COR-L47 (cell line): ENCODE results near the gene HS3ST2.
"Not testable (repeated sequence)": the region's sequence is repeated elsewhere in the genome, so short reads cannot be mapped to it uniquely, and the experiment has no call there.

Source experiments
- DNase-seq: peaks from one replicate; lab custom pipeline; 2025; lab: John Stamatoyannopoulos, UW

HS3ST2 gene

GRCh38 chr16:22813223-22813947 lies 577 bp upstream of the HS3ST2 start:
- DNase-seq: no peak

GRCh38 chr16:22814711-22815105 lies 746 bp downstream of the HS3ST2 start:
- no peak for DNase-seq

GRCh38 chr16:22815863-22816262 lies 1.9 kb downstream of the HS3ST2 start:
- DNase-seq: no peak

DNA sequence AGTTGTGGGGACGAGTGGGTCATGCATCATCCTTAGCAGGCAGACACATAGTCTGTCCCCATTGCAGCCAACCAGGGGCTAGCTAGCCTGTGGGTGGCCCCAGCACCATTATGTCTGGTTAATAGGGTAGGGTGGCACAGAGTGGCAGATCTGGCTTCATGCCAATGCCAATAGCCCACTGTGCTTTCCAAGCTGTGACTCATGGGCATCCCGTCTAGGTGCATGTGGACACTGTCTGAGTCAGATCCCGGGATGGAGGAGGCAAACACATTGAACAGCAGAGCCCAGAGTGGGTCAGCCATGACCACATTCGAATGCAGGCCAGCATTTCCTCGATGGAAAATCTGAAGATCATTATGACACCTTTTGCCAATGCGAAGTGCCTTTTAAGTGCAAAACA lies 2.5 kb downstream of the HS3ST2 start:
- no peak for DNase-seq

DNA sequence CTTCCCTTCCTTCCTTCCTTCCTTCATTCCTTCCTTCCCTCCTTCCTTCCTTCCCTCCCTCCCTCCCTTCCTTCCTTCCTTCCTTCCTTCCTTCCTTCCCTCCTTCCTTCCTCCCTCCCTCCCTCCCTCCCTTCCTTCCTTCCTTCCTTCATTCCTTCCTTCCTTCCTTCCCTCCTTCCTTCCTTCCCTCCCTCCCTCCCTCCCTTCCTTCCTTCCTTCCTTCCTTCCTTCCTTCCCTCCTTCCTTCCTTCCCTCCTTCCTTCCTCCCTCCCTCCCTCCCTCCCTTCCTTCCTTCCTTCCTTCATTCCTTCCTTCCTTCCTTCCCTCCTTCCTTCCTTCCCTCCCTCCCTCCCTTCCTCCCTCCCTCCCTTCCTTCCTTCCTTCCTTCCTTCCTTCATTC lies 4.8 kb downstream of the HS3ST2 start:
- not testable (repeated sequence) for DNase-seq

GRCh38 chr16:22838681-22839080 lies 24.7 kb downstream of the HS3ST2 start:
- no peak for DNase-seq

DNA sequence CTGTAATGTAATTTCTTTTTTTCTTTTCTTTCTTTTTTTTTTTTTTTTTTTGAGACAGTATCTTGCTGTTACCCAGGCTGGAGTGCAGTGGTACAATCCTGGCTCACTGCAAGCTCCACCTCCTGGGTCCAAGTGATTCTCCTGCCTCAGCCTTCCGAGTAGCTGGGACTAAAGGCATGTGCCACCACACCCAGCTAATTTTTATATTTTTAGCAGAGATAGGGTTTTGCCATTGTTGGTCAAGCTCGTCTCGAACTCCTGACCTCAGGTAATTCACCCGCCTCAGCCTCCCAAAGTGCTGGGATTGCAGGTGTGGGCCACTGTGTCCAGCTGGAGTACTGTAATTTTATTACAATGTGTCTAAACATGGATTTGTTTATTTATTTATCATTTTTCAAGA lies 28.1 kb downstream of the HS3ST2 start:
- not testable (repeated sequence) for DNase-seq

DNA sequence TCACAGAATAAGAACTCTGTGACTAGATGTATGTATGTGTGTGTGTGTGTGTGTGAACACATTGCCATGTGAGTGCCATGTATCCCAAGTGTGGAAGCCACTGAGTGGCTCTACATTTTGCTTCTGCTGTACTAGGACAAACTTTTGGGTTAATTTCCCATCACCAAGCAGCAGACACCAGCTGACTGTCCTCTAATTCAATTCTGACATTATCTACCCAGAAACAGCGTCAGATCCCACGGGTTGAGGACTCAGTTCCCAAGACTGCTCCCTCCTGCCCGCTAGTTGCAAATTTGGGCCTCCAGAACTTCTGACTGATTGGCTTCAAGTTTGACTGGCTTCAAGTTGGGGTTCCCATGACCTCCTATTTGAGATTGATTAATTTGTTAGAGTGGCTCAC lies 29.2 kb downstream of the HS3ST2 start:
- no peak for DNase-seq

DNA sequence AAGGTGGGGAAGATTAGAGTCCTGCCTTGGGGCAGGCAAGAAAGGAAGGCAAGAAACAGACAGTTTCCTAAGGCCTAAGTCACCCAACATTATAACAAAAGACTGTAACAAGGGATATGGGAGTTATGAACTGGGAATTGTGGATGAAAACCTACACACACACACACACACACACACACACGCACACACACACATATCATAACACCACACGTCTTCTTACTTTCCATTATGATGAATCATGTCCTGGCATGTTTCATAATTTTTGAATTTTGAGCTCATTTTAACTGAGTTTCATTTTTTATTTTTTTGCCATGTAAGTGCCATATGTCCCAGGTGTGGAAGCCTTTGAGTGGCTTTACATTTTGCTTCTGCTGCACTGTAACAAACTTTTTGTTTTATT lies 29.9 kb downstream of the HS3ST2 start:
- DNase-seq: no peak

DNA sequence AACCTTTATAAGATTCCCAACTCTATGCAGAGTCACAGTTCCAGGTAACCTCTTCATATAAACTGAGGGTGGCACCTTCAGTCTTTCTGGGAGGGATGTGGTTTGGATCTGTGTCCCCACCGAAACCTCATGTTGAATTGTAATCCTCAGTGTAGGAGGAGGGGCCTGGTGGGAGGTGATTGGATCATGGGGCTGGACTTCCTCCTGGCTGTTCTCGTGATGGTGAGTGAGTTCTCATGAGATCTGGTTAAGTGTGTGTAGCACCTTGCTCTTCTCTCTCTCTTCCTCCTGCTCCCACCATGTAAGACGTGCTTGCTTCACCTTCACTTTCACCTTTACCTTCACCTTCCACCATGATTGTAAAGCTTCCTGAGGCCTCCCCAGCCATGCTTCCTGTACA lies 30.5 kb downstream of the HS3ST2 start:
- DNase-seq: no peak

DNA sequence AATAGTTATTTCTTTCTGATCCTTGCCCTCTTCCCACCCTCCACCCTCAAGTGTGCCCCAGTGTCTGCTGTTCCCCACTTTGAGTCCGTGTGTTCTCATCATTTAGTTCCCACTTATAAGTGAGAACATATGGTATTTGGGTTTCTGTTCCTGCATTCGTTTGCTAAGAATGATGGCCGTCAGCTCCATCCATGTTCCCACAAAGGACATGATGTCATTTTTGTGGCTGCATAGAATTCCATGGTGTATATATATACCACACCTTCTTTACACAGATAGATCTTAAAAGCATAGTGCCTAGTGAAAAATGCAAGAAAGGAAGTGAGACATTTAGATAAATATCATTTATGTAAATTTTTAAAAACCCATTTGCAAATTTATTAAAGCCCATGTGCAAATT lies 33.1 kb downstream of the HS3ST2 start:
- DNase-seq: no peak

GRCh38 chr16:22847690-22848089 lies 33.7 kb downstream of the HS3ST2 start:
- DNase-seq: no peak

- DNase-seq: no peak
Measured at GRCh38 chr16:22848451-22848850, 34.5 kb downstream of the HS3ST2 start.

GRCh38 chr16:22849517-22849916 lies 35.6 kb downstream of the HS3ST2 start:
- DNase-seq: no peak

GRCh38 chr16:22855231-22855630 lies 41.3 kb downstream of the HS3ST2 start:
- DNase-seq: no peak

- no peak for DNase-seq
Measured at GRCh38 chr16:22857296-22858025, 43.5 kb downstream of the HS3ST2 start.

DNA sequence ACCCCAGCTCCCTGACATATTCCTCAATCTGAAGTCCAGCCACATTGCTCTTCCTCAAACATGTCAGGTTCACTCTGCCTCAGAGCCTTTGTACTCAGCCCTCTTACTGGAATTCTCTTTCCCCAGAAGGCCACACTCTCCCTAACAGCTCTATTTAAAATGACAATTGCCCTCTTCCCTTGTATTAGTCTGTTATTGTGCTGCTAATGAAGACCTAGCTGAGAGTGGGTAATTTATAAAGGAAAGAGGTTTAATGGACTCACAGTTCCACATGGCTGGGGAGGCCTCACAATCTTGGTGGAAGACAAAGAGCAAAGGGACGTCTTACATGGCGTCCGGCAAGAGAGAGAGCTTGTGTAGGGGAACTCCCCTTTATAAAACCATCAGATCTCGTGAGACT lies 46.0 kb downstream of the HS3ST2 start:
- no peak for DNase-seq

GRCh38 chr16:22861580-22861979 lies 47.6 kb downstream of the HS3ST2 start:
- no peak for DNase-seq

- DNase-seq: no peak
Measured at GRCh38 chr16:22862046-22862445, 48.1 kb downstream of the HS3ST2 start.

GRCh38 chr16:22864375-22864774 lies 50.4 kb downstream of the HS3ST2 start:
- no peak for DNase-seq

- DNase-seq: no peak
Measured at GRCh38 chr16:22868593-22869224, 54.7 kb downstream of the HS3ST2 start.

DNA sequence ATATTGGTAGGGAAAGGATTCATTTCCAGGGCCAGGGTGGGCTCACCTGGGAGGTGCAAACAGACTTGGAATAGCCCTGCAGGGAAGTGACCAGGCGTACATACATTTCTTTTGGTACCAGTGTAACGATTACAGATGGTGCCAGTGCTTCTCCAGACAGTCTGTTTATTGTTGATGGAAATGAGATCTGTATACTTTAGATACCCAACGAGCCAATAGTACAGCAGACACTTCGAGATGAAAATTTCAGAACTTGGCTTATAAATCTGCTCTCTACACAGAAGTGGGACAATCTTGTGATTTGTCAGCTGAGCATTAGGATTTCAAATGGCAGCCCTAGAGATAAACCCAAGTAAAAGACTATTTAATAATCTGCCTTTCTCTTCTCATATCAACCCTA lies 57.9 kb downstream of the HS3ST2 start:
- DNase-seq: no peak

DNA sequence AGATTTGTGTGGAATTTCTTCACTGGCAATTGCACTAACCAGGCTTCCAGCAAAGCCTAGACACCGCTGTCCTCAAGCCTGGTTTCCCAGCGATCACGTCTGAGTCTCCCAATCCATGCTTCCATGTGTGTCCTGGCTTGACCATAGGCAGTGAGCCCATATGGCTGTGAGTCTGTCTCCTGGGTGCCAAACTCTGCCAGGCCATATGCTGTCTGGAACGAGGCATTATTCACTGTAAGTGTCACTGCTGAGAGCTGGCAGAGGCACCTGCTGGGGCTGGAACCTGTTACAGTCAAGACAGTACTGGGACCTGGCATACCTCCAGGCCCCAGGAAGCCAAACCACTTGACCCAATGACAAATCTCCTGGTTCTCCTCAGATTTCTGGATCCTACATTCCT lies 60.4 kb downstream of the HS3ST2 start:
- DNase-seq: no peak
